Fibroblast of lung (primary cell): ENCODE data around the gene ZNF512B. TPM values are rescaled to one million over a fixed set of nuclear protein-coding genes. Genes with fewer than 3 reads are reported as not detected.

Experiments used
- DNase-seq, 2 donors: peaks; one replicate each; pipeline versions ENCODE4 v3.0.0 to v3.0.0-alpha.2; 2010; ENCODE audit warnings: low read depth in 2 of 2
- H2AFZ ChIP-seq: 2 replicates; pipeline ENCODE4 v1.5.1; 2012; ENCODE audit warnings: low read length, control low read depth, inconsistent platforms
- H3K27ac ChIP-seq: 2 replicates; pipeline ENCODE4 v1.5.1; 2011; ENCODE audit warnings: low read length, control low read depth; ENCODE audit not compliant: insufficient read depth
- H3K27me3 ChIP-seq: 2 replicates; pipeline ENCODE4 v1.5.1; 2011; ENCODE audit warnings: mild to moderate bottlenecking, low read length; ENCODE audit not compliant: control insufficient read depth, insufficient read depth
- H3K36me3 ChIP-seq: 2 replicates; pipeline ENCODE4 v1.5.1; 2011; ENCODE audit warnings: low read length; ENCODE audit not compliant: control insufficient read depth, insufficient read depth
- H3K4me1 ChIP-seq: 2 replicates; pipeline ENCODE4 v1.5.1; 2011; ENCODE audit warnings: low read length; ENCODE audit not compliant: control insufficient read depth, insufficient read depth; ENCODE audit errors: extremely low read depth
- H3K4me2 ChIP-seq: 2 replicates; pipeline ENCODE4 v1.5.1; 2011; ENCODE audit warnings: low read length, control low read depth; ENCODE audit not compliant: insufficient read depth; ENCODE audit errors: extremely low read depth
- H3K4me3 ChIP-seq, 4 experiments: fragments of 200-600 bp in 1 of 4; sonication (generic) in 1 of 4; replicated peaks in 1 of 4; 2 replicates each; pipeline ENCODE4 v1.5.1; 2011 to 2016; ENCODE audit warnings: low read length in 4 of 4, low read depth in 3 of 4, mild to moderate bottlenecking in 3 of 4, control low read depth in 2 of 4, inconsistent platforms in 1 of 4, mixed read lengths in 1 of 4; ENCODE audit not compliant: insufficient read depth in 1 of 4; ENCODE audit errors: control extremely low read depth in 1 of 4
- H3K79me2 ChIP-seq: 2 replicates; pipeline ENCODE4 v1.5.1; 2012; ENCODE audit warnings: mild to moderate bottlenecking, low read length, inconsistent platforms; ENCODE audit not compliant: control insufficient read depth, insufficient read depth
- H3K9ac ChIP-seq: 2 replicates; pipeline ENCODE4 v1.5.1; 2011; ENCODE audit warnings: mild to moderate bottlenecking, low read length, control low read depth; ENCODE audit not compliant: insufficient read depth
- H3K9me3 ChIP-seq: 2 replicates; pipeline ENCODE4 v1.5.1; 2012; ENCODE audit warnings: low read depth, low read length; ENCODE audit not compliant: control insufficient read depth, insufficient read depth
- H4K20me1 ChIP-seq: 2 replicates; pipeline ENCODE4 v1.5.1; 2011; ENCODE audit warnings: low read length; ENCODE audit not compliant: control insufficient read depth, insufficient read depth; ENCODE audit errors: extremely low read depth
- EZH2 ChIP-seq: IDR thresholded peaks from 2 replicates; pipeline ENCODE4 v1.5.1; 2012; ENCODE audit warnings: low read length, control low read depth, mild to moderate bottlenecking; ENCODE audit errors: missing control alignments
- polyA plus RNA-seq, 2 donors: library from polyadenylated mRNA; depleted of rRNA in 1 of 2; stranded (reverse) in 1 of 2; unstranded in 1 of 2; fragments of >200 nt; gene quantifications; 2 replicates each; pipeline ENCODE4 v1.2.1, GENCODE V29; 2011 to 2012; ENCODE audit warnings: missing spikeins in 1 of 2
- total RNA-seq: library from RNA; depleted of rRNA; stranded (reverse); fragments of >200 nt; gene quantifications from 2 replicates; pipeline ENCODE4 v1.2.1, GENCODE V29; 2014
- TF ChIP-seq, protein P1 (sequence below), 2 donors: IDR thresholded peaks in 1 of 2; conservative IDR thresholded peaks in 1 of 2; 1 replicate in 1 of 2; 2 replicates in 1 of 2; pipeline ENCODE4 v1.5.1; 2011 to 2012; ENCODE audit warnings: low read length in 2 of 2, control low read depth in 1 of 2, inconsistent platforms in 1 of 2, low read depth in 1 of 2, mild to moderate bottlenecking in 1 of 2

Gene ZNF512B
- total and polyA plus RNA-seq, 2 donors (not counting 1 experiment from before 2014, with no cell fraction given): 3.5 to 8.4 TPM

DNA sequence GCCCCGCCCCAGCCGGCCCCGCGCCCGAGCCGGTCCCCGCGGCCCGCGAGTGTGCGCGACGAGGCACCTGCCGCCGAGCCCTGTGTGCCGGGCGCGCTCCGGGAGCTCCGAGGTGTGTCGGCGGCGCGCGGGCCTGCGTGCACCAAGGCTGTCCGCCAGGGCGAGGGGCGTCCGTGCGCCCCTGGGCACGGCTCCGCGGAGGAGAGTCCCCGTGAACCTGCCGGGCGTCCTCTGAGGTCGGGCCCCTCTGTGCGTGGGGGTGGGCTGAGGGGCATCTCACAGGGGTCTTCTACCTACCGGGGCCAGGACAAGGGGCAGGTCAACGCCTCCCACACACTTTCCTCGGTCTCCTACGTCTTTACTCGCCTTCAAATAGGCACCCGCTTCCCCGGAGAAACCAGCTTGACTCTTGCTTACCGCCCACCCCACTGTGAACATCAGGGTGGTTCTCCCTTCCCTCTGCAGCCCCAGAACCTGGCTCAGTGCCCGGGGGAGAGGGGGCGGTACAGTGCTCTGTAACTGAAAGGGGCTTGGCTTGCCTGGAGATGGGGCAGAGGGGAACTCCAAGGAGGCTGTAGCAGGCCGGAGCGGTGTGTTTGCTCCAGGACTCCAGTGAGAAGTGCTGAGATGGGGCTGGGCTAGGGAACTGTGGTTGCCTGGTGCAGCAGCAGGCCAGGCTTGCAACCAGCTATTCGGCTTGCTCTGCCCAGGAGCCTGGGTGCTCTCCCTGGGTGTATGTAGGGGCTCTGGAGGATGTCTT, 10.0 kb upstream of the ZNF512B start, which contains the start of gene SAMD10:
Gene SAMD10, minus strand, starts transcription at position 86 of the 760 bp plus-strand sequence. CDS start 175 bp downstream, outside the sequence.
- Histone ChIP-seq H3K27ac (peak within 1 kb of the TSS; percentile 83), H3K4me3 (peak within 1 kb of the TSS; percentile 30 to 71 (median 39)), H2AFZ (peak within 1 kb of the TSS; percentile 78), H4K20me1 (no peaks in the 10 kb centered on the region), H3K36me3 (peaks cover 3% of the 10 kb centered on the region), H3K79me2 (peaks cover 16% of the 10 kb centered on the region), H3K9me3 (no peaks in the 10 kb centered on the region), H3K4me1 (peaks cover 14% of the 10 kb centered on the region), H3K9ac (no peak within 1 kb of the TSS), H3K4me2 (peak within 1 kb of the TSS; percentile 79), H3K27me3 (no peaks in the 10 kb centered on the region)
- no peak for TF ChIP-seq EZH2
- TF ChIP-seq, protein P1, sequence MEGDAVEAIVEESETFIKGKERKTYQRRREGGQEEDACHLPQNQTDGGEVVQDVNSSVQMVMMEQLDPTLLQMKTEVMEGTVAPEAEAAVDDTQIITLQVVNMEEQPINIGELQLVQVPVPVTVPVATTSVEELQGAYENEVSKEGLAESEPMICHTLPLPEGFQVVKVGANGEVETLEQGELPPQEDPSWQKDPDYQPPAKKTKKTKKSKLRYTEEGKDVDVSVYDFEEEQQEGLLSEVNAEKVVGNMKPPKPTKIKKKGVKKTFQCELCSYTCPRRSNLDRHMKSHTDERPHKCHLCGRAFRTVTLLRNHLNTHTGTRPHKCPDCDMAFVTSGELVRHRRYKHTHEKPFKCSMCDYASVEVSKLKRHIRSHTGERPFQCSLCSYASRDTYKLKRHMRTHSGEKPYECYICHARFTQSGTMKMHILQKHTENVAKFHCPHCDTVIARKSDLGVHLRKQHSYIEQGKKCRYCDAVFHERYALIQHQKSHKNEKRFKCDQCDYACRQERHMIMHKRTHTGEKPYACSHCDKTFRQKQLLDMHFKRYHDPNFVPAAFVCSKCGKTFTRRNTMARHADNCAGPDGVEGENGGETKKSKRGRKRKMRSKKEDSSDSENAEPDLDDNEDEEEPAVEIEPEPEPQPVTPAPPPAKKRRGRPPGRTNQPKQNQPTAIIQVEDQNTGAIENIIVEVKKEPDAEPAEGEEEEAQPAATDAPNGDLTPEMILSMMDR (conservative IDR thresholded peaks at IDR 0.05 in 1 of 2, IDR thresholded peaks at IDR 0.05 in 1 of 2; ENCODE audit: low read depth in 1 of 2, low read length in 2 of 2): no peak
- peak in 1 of 2 donors; percentile 47 for DNase-seq

DNA sequence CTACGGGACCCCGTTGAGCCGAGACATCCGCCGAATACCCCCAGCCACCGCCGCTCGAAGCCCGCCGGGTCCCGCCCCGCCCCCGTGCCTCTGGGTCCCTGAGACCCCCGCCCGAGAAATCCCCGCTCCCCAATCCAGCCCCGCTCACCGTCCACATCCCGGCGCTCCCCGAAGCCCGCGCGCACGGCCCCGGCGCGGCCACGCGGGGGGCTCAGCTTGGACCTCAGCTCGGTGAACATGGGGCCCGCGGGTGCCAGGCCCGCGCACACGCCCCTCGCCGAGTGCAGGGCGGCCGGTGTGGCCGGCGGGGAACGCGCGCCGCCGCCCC, 9.5 kb upstream of the ZNF512B start:
- Histone ChIP-seq H4K20me1 (no peaks in the 10 kb centered on the region), H3K9ac (no peak overlapping the region), H3K27ac (no peak overlapping the region), H2AFZ (no peak overlapping the region), H3K4me2 (peak overlapping the region; percentile 79), H3K4me1 (peaks cover 18% of the 10 kb centered on the region), H3K4me3 (peak overlapping the region; percentile 21 to 57 (median 39)), H3K36me3 (no peaks in the 10 kb centered on the region), H3K79me2 (peaks cover 16% of the 10 kb centered on the region), H3K9me3 (no peaks in the 10 kb centered on the region), H3K27me3 (no peaks in the 10 kb centered on the region)
- no peak for TF ChIP-seq EZH2
- TF ChIP-seq, protein P1 (conservative IDR thresholded peaks at IDR 0.05 in 1 of 2, IDR thresholded peaks at IDR 0.05 in 1 of 2; ENCODE audit: low read depth in 1 of 2, low read length in 2 of 2): no peak
- no peak for DNase-seq

DNA sequence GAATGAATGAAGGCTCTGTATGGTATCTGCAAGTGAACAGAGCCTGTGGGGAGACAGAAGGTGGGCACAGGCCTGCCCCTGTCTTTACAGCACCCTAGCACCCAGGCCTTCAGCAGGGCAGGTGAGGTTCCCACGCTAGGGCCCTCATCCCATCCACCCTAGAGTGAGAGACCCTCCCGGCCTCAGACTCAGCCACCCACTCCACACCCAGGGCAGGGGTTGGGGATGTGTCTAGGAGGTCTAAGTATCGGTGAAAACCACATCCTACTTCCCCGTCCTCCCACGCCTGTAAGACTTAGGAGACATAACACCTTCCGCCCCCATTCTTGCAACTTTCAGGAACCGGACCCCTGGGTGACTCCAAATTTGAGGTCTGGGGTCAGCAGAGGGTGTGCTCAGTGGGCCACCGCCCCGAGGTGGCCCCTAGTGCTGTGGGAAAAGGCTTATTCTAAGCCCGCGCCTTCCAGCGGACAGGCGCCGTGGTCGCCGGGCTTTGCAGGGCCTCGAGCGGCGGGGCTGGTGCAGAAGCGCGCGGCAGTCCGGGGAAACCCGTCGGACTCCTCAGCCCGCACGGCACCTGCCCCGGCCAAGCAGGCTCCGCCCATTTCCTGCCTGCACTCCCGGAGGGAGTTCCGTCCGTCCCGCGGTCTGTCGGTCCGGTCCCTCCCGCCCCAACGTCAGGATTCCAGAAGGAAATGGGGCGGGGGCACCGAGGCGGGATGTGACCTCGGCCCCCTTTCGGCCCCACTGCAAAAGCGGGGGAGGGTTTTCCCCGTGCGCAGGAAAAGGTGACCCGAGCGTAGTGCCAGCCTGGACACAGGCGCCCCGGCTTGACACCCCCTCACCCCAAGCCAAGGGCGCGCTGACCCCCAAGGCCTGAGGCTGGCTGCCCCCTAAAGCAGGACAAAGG, 8.8 kb upstream of the ZNF512B start:
- no peaks in the 10 kb centered on the region for H3K9me3 ChIP-seq
- H3K79me2 ChIP-seq: peaks cover 16% of the 10 kb centered on the region
- no peaks in the 10 kb centered on the region for H4K20me1 ChIP-seq
- peak in 1 of 2 donors; percentile 45 for DNase-seq
- H3K4me2 ChIP-seq: peak overlapping the region; percentile 79
- peak overlapping the region; percentile 21 to 57 (median 39) for H3K4me3 ChIP-seq
- peaks cover 19% of the 10 kb centered on the region for H3K4me1 ChIP-seq
- no peaks in the 10 kb centered on the region for H3K36me3 ChIP-seq
- H3K27ac ChIP-seq: no peak overlapping the region
- no peaks in the 10 kb centered on the region for H3K27me3 ChIP-seq
- H2AFZ ChIP-seq: no peak overlapping the region
- TF ChIP-seq EZH2: no peak
- TF ChIP-seq, protein P1 (conservative IDR thresholded peaks at IDR 0.05 in 1 of 2, IDR thresholded peaks at IDR 0.05 in 1 of 2; ENCODE audit: low read depth in 1 of 2, low read length in 2 of 2): no peak
- no peak overlapping the region for H3K9ac ChIP-seq
